Activated CD4-positive, alpha-beta T cell treated with anti-CD3 and anti-CD28 coated beads, Interleukin-2, amount 10 ng/mL, durations not matched to agents 24 days and 14 days (primary cell): ENCODE measurements around the gene NT5DC1. TPM values are rescaled to one million over a fixed set of nuclear protein-coding genes. Genes with fewer than 3 reads are reported as not detected.

ENCODE experiments used
- DNase-seq: peaks from one replicate; pipeline ENCODE4 v3.0.0; 2022
- H3K27ac Mint-ChIP-seq: one replicate; pipeline ENCODE4 v1.8.0; 2022; ENCODE audit warnings: mild to moderate bottlenecking, mixed read lengths
- H3K27me3 Mint-ChIP-seq: one replicate; pipeline ENCODE4 v1.8.0; 2022; ENCODE audit warnings: mixed read lengths
- H3K36me3 Mint-ChIP-seq: one replicate; pipeline ENCODE4 v1.8.0; 2022; ENCODE audit warnings: low read depth, mild to moderate bottlenecking, mixed read lengths
- H3K4me1 Mint-ChIP-seq: one replicate; pipeline ENCODE4 v1.8.0; 2021; ENCODE audit warnings: mixed read lengths
- H3K4me3 Mint-ChIP-seq: one replicate; pipeline ENCODE4 v1.8.0; 2022; ENCODE audit warnings: mild to moderate bottlenecking, moderate library complexity, mixed read lengths
- H3K9me3 Mint-ChIP-seq: one replicate; pipeline ENCODE4 v1.8.0; 2021; ENCODE audit warnings: mixed read lengths
- intact Hi-C: fragments of 100-400 bp; cut with micrococcal nuclease; formaldehyde crosslinking; loops from one replicate; pipeline ENCODE4 v1.15.1; 2023
- total RNA-seq: library from RNA; stranded (reverse); gene quantifications from 2 replicates; pipeline ENCODE4 v1.2.3, GENCODE V29; 2022

The NT5DC1 gene
- total RNA-seq, 1 donor from 2014 or later: 38.9 TPM

DNA sequence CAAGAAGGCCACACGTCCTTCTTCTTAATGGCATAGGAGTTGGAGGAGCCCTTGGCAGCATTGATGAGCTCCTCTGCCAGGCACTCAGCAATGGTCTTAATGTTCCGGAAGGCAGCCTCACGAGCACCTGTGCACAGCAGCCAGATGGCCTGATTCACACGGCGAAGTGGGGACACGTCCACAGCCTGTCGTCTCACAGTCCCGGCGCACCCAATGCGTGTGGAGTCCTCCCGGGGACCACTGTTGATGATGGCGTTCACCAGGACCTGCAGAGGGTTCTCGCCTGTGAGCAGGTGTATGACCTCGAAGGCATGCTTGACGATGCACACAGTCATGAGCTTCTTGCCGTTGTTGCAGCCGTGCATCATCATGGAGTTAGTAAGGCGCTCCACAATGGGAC lies 157.9 kb downstream of the NT5DC1 start:
- H3K4me1 Mint-ChIP-seq: no peaks in the 10 kb centered on the region
- no peak overlapping the region for H3K27ac Mint-ChIP-seq
- peaks cover 13% of the 10 kb centered on the region for H3K9me3 Mint-ChIP-seq
- H3K4me3 Mint-ChIP-seq: no peak overlapping the region
- DNase-seq: no peak
- H3K27me3 Mint-ChIP-seq: no peaks in the 10 kb centered on the region
- intact Hi-C loops: loop anchor here (10.0 kb wide), 2 partner anchors 406 to 1346 kb away; partner anchors contain the start of genes GOPC and ZUP1
- H3K36me3 Mint-ChIP-seq: peaks cover 2% of the 10 kb centered on the region

DNA sequence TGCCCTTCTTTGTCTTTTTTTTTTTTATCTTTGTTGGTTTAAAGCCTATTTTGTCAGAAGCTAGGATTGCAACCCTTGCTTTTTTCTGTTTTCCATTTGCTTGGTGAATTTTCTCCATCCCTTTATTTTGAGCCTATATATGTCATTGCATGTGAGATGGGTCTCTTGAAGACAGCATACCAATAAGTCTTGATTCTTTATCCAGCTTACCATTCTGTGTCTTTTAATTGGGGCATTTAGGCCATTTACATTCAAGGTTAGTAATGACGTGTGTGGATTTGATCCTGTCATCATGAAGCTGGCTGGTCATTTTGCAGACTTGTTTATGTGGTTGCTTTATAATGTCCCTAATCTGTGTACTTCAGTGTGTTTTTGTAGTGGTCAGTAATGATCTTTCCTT lies 162.7 kb downstream of the NT5DC1 start:
- Mint-ChIP-seq H3K9me3 (peaks cover 19% of the 10 kb centered on the region), H3K27ac (no peak overlapping the region), H3K27me3 (no peaks in the 10 kb centered on the region), H3K36me3 (peaks cover 2% of the 10 kb centered on the region), H3K4me3 (no peak overlapping the region), H3K4me1 (peaks cover 4% of the 10 kb centered on the region)
- intact Hi-C loops: no loop called here
- DNase-seq: no peak

- no peak for DNase-seq
- Mint-ChIP-seq H3K4me1 (peaks cover 8% of the 10 kb centered on the region), H3K9me3 (peaks cover 19% of the 10 kb centered on the region), H3K4me3 (no peak overlapping the region), H3K27ac (no peak overlapping the region), H3K27me3 (no peaks in the 10 kb centered on the region), H3K36me3 (peaks cover 2% of the 10 kb centered on the region)
- intact Hi-C loops: no loop called here
Measured at GRCh38 chr6:116265041-116265829, 164.6 kb downstream of the NT5DC1 start.

GRCh38 chr6:116266803-116267202 lies 166.2 kb downstream of the NT5DC1 start:
- intact Hi-C loops: no loop called here
- no peak overlapping the region for H3K27ac Mint-ChIP-seq
- DNase-seq: no peak

DNA sequence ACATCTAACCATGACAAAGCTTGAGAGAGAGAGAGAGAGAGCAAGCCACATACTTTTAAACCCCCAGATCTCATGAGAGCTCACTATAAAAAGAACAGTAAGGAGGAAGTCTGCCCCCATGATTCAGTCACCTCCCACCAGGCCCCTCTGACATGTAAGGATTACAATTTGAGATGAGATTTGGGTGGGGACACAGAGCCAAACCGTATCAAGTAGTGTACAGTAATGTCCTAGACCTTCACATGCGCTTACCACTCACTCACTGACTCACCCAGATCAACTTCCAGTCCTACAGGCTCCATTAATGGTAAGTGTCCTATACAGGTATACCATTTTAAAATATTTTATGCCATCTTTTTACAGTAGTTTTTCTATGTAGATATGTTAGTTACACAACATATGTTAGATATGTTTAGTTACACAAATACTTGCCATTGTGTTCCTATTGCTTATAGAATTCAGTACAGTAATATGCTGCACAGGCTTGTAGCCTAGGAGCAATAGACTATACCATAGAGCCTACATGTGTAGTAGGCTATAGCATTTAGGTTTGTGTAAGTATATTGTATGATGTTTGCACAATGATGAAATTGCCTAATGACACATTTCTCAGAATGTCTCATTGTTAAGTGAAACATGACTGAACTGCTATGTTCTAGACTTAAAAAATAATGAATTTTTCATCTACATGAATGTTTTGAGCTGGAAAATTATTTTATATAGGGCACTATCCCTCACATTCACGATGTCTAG lies 167.4 kb downstream of the NT5DC1 start:
- H3K27ac Mint-ChIP-seq: no peak overlapping the region
- H3K4me3 Mint-ChIP-seq: no peak overlapping the region
- peaks cover 10% of the 10 kb centered on the region for H3K9me3 Mint-ChIP-seq

More at GRCh38 chr6:116266803-116267202, 166.2 kb downstream of the NT5DC1 start:
- Mint-ChIP-seq H3K27me3 (no peaks in the 10 kb centered on the region), H3K4me3 (no peak overlapping the region), H3K36me3 (peaks cover 7% of the 10 kb centered on the region), H3K9me3 (peaks cover 15% of the 10 kb centered on the region), H3K4me1 (peaks cover 8% of the 10 kb centered on the region)

DNA sequence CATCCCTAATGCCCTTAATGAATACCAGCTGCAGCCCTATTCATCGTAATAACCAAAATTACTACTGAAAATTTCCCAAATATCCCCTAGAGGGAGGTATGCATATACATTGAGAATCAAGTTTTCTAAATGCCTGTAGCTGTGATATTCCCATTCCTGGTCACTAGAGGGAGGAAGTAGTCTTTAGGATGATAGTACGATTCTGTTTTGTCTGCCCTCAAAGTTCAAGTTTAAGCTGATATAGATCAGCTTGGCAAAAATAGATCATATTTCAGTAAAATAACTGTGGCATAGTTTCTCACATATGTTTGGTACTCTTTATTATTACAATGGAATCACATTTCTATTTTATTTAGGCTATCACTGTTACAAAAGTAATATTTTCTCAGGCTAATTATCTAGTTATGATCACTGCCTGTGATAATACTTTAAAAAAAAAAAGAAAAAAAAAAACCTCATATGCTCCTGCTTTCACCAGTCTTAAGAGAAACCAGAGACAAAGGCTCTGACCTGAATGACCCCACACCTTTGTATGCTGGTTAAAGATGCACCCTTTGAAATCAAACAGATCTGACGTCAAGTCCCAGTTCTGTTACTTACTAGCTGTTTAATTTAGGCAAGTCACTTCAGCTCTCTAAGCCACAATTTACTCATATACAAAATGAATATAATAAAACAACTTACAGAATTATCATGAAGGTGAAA lies 168.1 kb downstream of the NT5DC1 start:
- Mint-ChIP-seq H3K9me3 (peaks cover 4% of the 10 kb centered on the region), H3K27me3 (no peaks in the 10 kb centered on the region), H3K36me3 (peaks cover 12% of the 10 kb centered on the region), H3K4me3 (no peak overlapping the region), H3K4me1 (peaks cover 8% of the 10 kb centered on the region), H3K27ac (no peak overlapping the region)
- no peak for DNase-seq
- intact Hi-C loops: loop anchor here (1.0 to 2.0 kb wide), 2 partner anchors 11 to 14 kb away; partner anchors contain the start of genes TSPYL1 and TSPYL4

More for the DNA sequence above, 167.4 kb downstream of the NT5DC1 start:
- Mint-ChIP-seq H3K27me3 (no peaks in the 10 kb centered on the region), H3K36me3 (peaks cover 7% of the 10 kb centered on the region), H3K4me1 (peaks cover 8% of the 10 kb centered on the region)
- intact Hi-C loops: loop anchor here (1.0 to 2.0 kb wide), 2 partner anchors 11 to 13 kb away; partner anchors contain the start of genes TSPYL1 and TSPYL4
- DNase-seq: no peak

GRCh38 chr6:116271149-116271708 lies 170.6 kb downstream of the NT5DC1 start:
- intact Hi-C loops: no loop called here
- H3K9me3 Mint-ChIP-seq: no peaks in the 10 kb centered on the region
- peaks cover 29% of the 10 kb centered on the region for H3K36me3 Mint-ChIP-seq

DNA sequence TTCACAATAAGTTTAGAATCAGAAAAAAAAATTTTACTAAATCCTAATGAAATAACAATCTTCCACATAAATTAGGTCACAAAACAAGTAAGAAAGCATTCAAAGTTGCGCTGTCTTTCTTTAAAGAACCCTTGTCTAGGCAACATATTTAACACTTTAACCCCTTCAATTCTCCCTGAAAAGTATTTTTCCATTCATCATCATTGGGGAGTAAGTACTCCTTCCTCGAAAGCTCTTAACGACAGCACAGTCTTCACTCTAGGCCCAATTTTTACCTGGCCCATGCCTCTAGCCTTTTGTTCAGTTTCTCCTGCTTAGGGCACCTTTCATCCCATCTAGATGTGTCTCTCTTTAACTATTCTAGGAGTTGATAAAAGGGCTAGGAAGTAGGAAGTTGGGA lies 176.5 kb downstream of the NT5DC1 start:
- Mint-ChIP-seq H3K4me1 (peaks cover 42% of the 10 kb centered on the region), H3K9me3 (no peaks in the 10 kb centered on the region), H3K27ac (no peak overlapping the region), H3K36me3 (peaks cover 51% of the 10 kb centered on the region), H3K4me3 (peak overlapping the region; percentile 99), H3K27me3 (no peaks in the 10 kb centered on the region)
- no peak for DNase-seq
- intact Hi-C loops: loop anchor here (5.0 kb wide), 2 partner anchors 60 to 95 kb away; partner anchors contain the start of gene DSE

More at GRCh38 chr6:116271149-116271708, 170.6 kb downstream of the NT5DC1 start:
- H3K27me3 Mint-ChIP-seq: no peaks in the 10 kb centered on the region
- no peak for DNase-seq
- no peak overlapping the region for H3K4me3 Mint-ChIP-seq
- no peak overlapping the region for H3K27ac Mint-ChIP-seq
- peaks cover 14% of the 10 kb centered on the region for H3K4me1 Mint-ChIP-seq

DNA sequence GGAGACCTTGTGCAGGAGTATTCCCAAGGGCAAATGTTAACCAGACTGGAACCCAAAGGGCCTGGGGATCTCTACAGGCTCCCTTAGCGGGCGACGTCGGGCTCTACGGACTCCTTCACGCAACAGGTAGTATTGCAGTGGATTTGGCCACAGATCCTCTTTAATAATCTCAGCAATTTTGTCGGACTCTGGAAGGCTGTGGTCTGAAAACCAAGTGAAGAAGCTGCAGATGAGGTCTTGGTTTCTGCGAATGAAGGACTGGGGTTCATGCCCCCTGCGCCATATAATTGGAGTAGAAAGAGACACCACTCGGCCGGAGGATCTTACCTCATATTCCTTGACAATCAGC lies 177.8 kb downstream of the NT5DC1 start:
- Mint-ChIP-seq H3K4me3 (peak overlapping the region; percentile 99), H3K27me3 (peaks cover 3% of the 10 kb centered on the region), H3K36me3 (peaks cover 48% of the 10 kb centered on the region), H3K9me3 (no peaks in the 10 kb centered on the region), H3K4me1 (peaks cover 42% of the 10 kb centered on the region), H3K27ac (peak overlapping the region; percentile 98)
- intact Hi-C loops: loop anchor here (5.0 kb wide), 2 partner anchors 61 to 94 kb away; partner anchors contain the start of gene DSE
- DNase-seq: peak; percentile 62

- peaks cover 3% of the 10 kb centered on the region for H3K27me3 Mint-ChIP-seq
- intact Hi-C loops: loop anchor here (1.0 to 5.0 kb wide), 7 partner anchors 11 to 402 kb away; partner anchors contain the start of genes DSE, KPNA5, NT5DC1 and RWDD1
- H3K9me3 Mint-ChIP-seq: no peaks in the 10 kb centered on the region
- peak overlapping the region; percentile 98 for H3K27ac Mint-ChIP-seq
- H3K36me3 Mint-ChIP-seq: peaks cover 45% of the 10 kb centered on the region
- H3K4me3 Mint-ChIP-seq: peak overlapping the region; percentile 99
- no peak for DNase-seq
- H3K4me1 Mint-ChIP-seq: peaks cover 42% of the 10 kb centered on the region
Measured at GRCh38 chr6:116278854-116279231, 178.2 kb downstream of the NT5DC1 start.

DNA sequence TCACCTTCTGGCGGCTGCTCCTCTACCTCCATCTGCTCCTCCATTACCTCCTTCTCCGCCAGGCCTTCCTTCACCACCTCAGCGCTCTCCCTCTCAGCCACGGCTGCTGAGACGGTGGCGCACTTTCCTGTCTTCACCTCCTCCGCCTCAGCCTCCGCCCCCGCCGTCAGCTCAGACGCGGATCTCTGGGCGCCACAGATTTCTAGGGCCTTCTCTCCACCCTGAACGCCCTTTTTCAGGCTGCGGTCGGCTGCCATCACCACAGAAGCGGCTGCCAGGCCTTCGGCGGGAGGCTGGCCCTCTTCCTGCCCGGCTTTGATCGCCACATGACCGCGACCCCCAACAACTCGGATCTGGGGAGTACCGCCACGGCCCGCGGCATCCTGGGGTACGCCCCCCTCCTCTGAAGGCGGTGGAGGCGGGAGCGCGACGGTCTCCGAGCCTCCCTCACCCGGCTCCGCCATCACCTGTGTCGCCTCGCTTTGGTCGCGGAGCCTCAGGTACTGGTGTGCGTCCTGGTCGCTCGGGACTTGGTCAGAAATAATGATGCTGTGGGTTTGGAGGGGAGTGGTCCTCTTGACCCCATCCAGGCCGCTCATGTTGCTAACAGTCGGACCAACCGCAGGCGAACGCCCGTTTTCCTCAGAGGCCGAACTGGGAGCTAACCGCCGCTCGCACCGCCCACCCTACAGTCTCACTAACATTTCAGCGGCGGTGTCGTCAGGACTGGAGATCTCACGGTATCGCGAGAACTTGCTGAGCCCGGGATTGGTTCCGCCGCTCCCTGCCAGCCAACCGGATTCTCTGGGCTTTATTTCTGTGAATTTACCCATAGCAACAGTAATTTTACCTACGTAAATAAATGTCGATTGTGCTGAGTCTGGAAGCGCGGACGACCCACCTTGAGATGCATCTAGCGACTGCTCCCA lies 178.8 kb downstream of the NT5DC1 start, which contains the start of gene TSPYL1:
Gene TSPYL1, minus strand, starts transcription at position 699 of the 929 bp plus-strand sequence. Its CDS starts 100 bp downstream, at position 599.
- peaks cover 42% of the 10 kb centered on the region for H3K4me1 Mint-ChIP-seq

More for the DNA sequence above, 178.8 kb downstream of the NT5DC1 start, which contains the start of gene TSPYL1:
- Mint-ChIP-seq H3K27ac (peak within 1 kb of the TSS; percentile 98), H3K9me3 (no peaks in the 10 kb centered on the region), H3K36me3 (peaks cover 40% of the 10 kb centered on the region), H3K4me3 (peak within 1 kb of the TSS; percentile 99), H3K27me3 (peaks cover 5% of the 10 kb centered on the region)
- intact Hi-C loops: loop anchor here (1.0 to 5.0 kb wide), 8 partner anchors 11 to 402 kb away; partner anchors contain the start of genes CALHM6, DSE, KPNA5 and NT5DC1
- DNase-seq: peak; percentile 98
